ENCODE measurements around the gene RER1. TPM values are rescaled to one million over a fixed set of nuclear protein-coding genes. Genes with fewer than 3 reads are reported as not detected.

Gene RER1
- total RNA-seq, 1 experiment from 2014 or later = 79.8 TPM

- no peak overlapping the region for H3K4me3 Mint-ChIP-seq
- TF ChIP-seq USF2 (CRISPR knock-in tag; IDR thresholded peaks at IDR 0.05) (no peak), NR3C1 (CRISPR knock-in tag; conservative IDR thresholded peaks at IDR 0.05; ENCODE audit: low read depth) (no peak)
- peaks cover 32% of the 10 kb centered on the region; the same call in 1 of the 2 replicates for H3K36me3 Mint-ChIP-seq
- H3K9me3 Mint-ChIP-seq = no peaks in the 10 kb centered on the region
- DNase-seq (ENCODE audit: low spot score) (peak; percentile 43), ATAC-seq (peak; percentile 38)
- H3K27me3 Mint-ChIP-seq (ENCODE audit: low read depth) = no peaks in the 10 kb centered on the region
- ChIA-PET CTCF (interaction anchor here (0.6 to 1.7 kb wide), 13 partner anchors 13 to 362 kb away, joined by 3 to 7 read pairs (median 3); partner anchors contain the start of genes FAAP20, MORN1, PANK4 and RER1), POLR2A (interaction anchor here (0.7 kb wide), 1 partner anchor 719 kb away, joined by 3 read pairs; no protein-coding TSS in a partner anchor)
- no peak overlapping the region for H3K27ac Mint-ChIP-seq
- no peaks in the 10 kb centered on the region for H3K4me1 Mint-ChIP-seq
Measured at GRCh38 chr1:2406451-2407041, 14.9 kb downstream of the RER1 start.

GRCh38 chr1:2407166-2407990, 15.7 kb downstream of the RER1 start:
- Mint-ChIP-seq H3K4me1 (no peaks in the 10 kb centered on the region), H3K36me3 (peaks cover 24% of the 10 kb centered on the region; the same call in 1 of the 2 replicates), H3K27me3 (ENCODE audit: low read depth) (no peaks in the 10 kb centered on the region), H3K9me3 (no peaks in the 10 kb centered on the region), H3K4me3 (no peak overlapping the region), H3K27ac (no peak overlapping the region)
- ATAC-seq (no peak), DNase-seq (ENCODE audit: low spot score) (no peak)
- TF ChIP-seq ZNF532 (CRISPR knock-in tag; IDR thresholded peaks at IDR 0.05; ENCODE audit: borderline replicate concordance) (no peak), AFF4 (CRISPR knock-in tag; IDR thresholded peaks at IDR 0.05; ENCODE audit: borderline replicate concordance) (no peak), JAZF1 (CRISPR knock-in tag; IDR thresholded peaks at IDR 0.05) (no peak), IRF1 (CRISPR knock-in tag; IDR thresholded peaks at IDR 0.05) (no peak), ZNF423 (CRISPR knock-in tag; IDR thresholded peaks at IDR 0.05) (no peak)
- ChIA-PET CTCF (interaction anchor here (0.7 to 1.7 kb wide), 12 partner anchors 16 to 363 kb away, joined by 3 to 7 read pairs (median 3); partner anchors contain the start of genes FAAP20, MORN1, PANK4 and RER1), POLR2A (interaction anchor here (0.7 to 1.2 kb wide), 2 partner anchors 60 to 718 kb away, joined by 3 read pairs; no protein-coding TSS in a partner anchor)

GRCh38 chr1:2407991-2408275, 16.3 kb downstream of the RER1 start:
- Mint-ChIP-seq H3K27ac (no peak overlapping the region), H3K4me1 (no peaks in the 10 kb centered on the region), H3K4me3 (no peak overlapping the region), H3K36me3 (peaks cover 21% of the 10 kb centered on the region; the same call in 1 of the 2 replicates), H3K27me3 (ENCODE audit: low read depth) (no peaks in the 10 kb centered on the region), H3K9me3 (no peaks in the 10 kb centered on the region)
- CTCF ChIA-PET = interaction anchor here (1.2 to 1.7 kb wide), 2 partner anchors 141 to 153 kb away, joined by 4 read pairs; no protein-coding TSS in a partner anchor
- no peak for TF ChIP-seq ETV6 (CRISPR knock-in tag; IDR thresholded peaks at IDR 0.05)
- TF ChIP-seq ZNF232 (CRISPR knock-in tag; IDR thresholded peaks at IDR 0.05) = no peak
- no peak for TF ChIP-seq ZNF281 (CRISPR knock-in tag; IDR thresholded peaks at IDR 0.05)
- TF ChIP-seq E2F5 (CRISPR knock-in tag; IDR thresholded peaks at IDR 0.05) = no peak
- TF ChIP-seq HMGXB4 (CRISPR knock-in tag; IDR thresholded peaks at IDR 0.05) = no peak
- POLR2A ChIA-PET = interaction anchor here (1.2 kb wide), 1 partner anchor 60 kb away, joined by 3 read pairs; no protein-coding TSS in a partner anchor
- ATAC-seq (no peak), DNase-seq (ENCODE audit: low spot score) (no peak)

Measured in WTC11 (cell line).